Measurements from ENCODE around the gene SNRNP27. TPM values are rescaled to one million over a fixed set of nuclear protein-coding genes. Genes with fewer than 3 reads are reported as not detected.

SNRNP27 gene
- 80.0 and 87.6 TPM in 2 replicates for total RNA-seq (2014; rRNA removed; shearing (Covaris generic); ENCODE audit: low replicate concordance)

GRCh38 chr2:69893684-69894551 lies at the start of gene SNRNP27:
SNRNP27 (plus strand) TSS chr2:69893956; CDS start chr2:69893985, 29 bp downstream.
- Histone ChIP-seq H3K79me2 (ENCODE audit: low read length) (peaks cover 55% of the 10 kb centered on the region), H3K9ac (ENCODE audit: low read length) (peak within 1 kb of the TSS; percentile 76), H3K9me3 (ENCODE audit: low read length) (peaks cover 4% of the 10 kb centered on the region; the same call in 1 of the 2 replicates), H3K27ac (ENCODE audit: low read length) (no peak within 1 kb of the TSS), H3K36me3 (ENCODE audit: insufficient read depth, low read length) (peaks cover 30% of the 10 kb centered on the region), H3K4me1 (ENCODE audit: low read length) (peaks cover 52% of the 10 kb centered on the region), H2AFZ (ENCODE audit: low read length) (peak within 1 kb of the TSS; percentile 78), H4K20me1 (ENCODE audit: insufficient read depth, low read depth, low read length) (peaks cover 7% of the 10 kb centered on the region; the same call in 1 of the 2 replicates), H3K4me2 (ENCODE audit: low read depth, low read length, poor library complexity, severe bottlenecking) (peak within 1 kb of the TSS; percentile 86), H3K27me3 (ENCODE audit: low read length) (no peaks in the 10 kb centered on the region), H3K9me2 (replicated peaks; ENCODE audit: insufficient read depth, low read length) (no peaks in the 10 kb centered on the region), H3K4me3 (ENCODE audit: low read length) (peak within 1 kb of the TSS; percentile 88)
- DNase-seq = peak; percentile 97

DNA sequence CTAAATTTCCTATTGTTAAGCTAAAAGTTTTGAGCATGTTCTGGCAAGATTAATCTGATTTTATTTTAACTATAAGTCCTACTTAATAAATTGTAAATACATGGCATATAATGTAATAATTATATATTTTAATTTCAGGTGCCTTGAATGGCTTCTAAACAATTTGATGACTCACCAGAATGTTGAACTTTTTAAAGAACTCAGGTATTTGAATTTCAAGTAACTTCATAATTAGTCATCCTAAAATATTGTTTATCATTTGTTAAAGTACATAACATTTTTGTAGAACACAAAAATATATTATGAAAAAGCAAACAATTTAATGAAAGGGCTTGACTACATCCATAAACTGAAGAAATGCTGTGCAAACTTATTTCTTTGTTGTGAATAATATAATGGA lies 49.8 kb upstream of the SNRNP27 start:
- DNase-seq = no peak
- Histone ChIP-seq H3K36me3 (ENCODE audit: insufficient read depth, low read length) (peaks cover 75% of the 10 kb centered on the region), H3K9me2 (replicated peaks; ENCODE audit: insufficient read depth, low read length) (no peaks in the 10 kb centered on the region), H3K4me2 (ENCODE audit: low read depth, low read length, poor library complexity, severe bottlenecking) (no peak overlapping the region), H3K27ac (ENCODE audit: low read length) (no peak overlapping the region), H3K9me3 (ENCODE audit: low read length) (no peaks in the 10 kb centered on the region), H3K4me1 (ENCODE audit: low read length) (no peaks in the 10 kb centered on the region), H4K20me1 (ENCODE audit: insufficient read depth, low read depth, low read length) (no peaks in the 10 kb centered on the region), H3K9ac (ENCODE audit: low read length) (no peak overlapping the region), H3K4me3 (ENCODE audit: low read length) (no peak overlapping the region), H3K27me3 (ENCODE audit: low read length) (no peaks in the 10 kb centered on the region), H2AFZ (ENCODE audit: low read length) (no peak overlapping the region), H3K79me2 (ENCODE audit: low read length) (peaks cover 68% of the 10 kb centered on the region)

- Histone ChIP-seq H2AFZ (ENCODE audit: low read length) (no peak overlapping the region), H3K4me1 (ENCODE audit: low read length) (no peaks in the 10 kb centered on the region), H3K27ac (ENCODE audit: low read length) (no peak overlapping the region), H3K9me3 (ENCODE audit: low read length) (no peaks in the 10 kb centered on the region), H3K9ac (ENCODE audit: low read length) (no peak overlapping the region), H3K4me2 (ENCODE audit: low read depth, low read length, poor library complexity, severe bottlenecking) (no peak overlapping the region), H3K27me3 (ENCODE audit: low read length) (no peaks in the 10 kb centered on the region), H3K9me2 (replicated peaks; ENCODE audit: insufficient read depth, low read length) (no peaks in the 10 kb centered on the region), H4K20me1 (ENCODE audit: insufficient read depth, low read depth, low read length) (no peaks in the 10 kb centered on the region), H3K79me2 (ENCODE audit: low read length) (peaks cover 66% of the 10 kb centered on the region), H3K36me3 (ENCODE audit: insufficient read depth, low read length) (peaks cover 74% of the 10 kb centered on the region), H3K4me3 (ENCODE audit: low read length) (no peak overlapping the region)
- DNase-seq = no peak
Observed at GRCh38 chr2:69844560-69844959, 49.2 kb upstream of the SNRNP27 start.

- no peak overlapping the region for H2AFZ ChIP-seq (ENCODE audit: low read length)
- H3K9me3 ChIP-seq (ENCODE audit: low read length) = no peaks in the 10 kb centered on the region
- H3K9ac ChIP-seq (ENCODE audit: low read length) = no peak overlapping the region
- DNase-seq = no peak
- H3K79me2 ChIP-seq (ENCODE audit: low read length) = peaks cover 68% of the 10 kb centered on the region
- no peaks in the 10 kb centered on the region for H3K9me2 ChIP-seq (replicated peaks; ENCODE audit: insufficient read depth, low read length)
- no peak overlapping the region for H3K27ac ChIP-seq (ENCODE audit: low read length)
- H3K27me3 ChIP-seq (ENCODE audit: low read length) = no peaks in the 10 kb centered on the region
- H4K20me1 ChIP-seq (ENCODE audit: insufficient read depth, low read depth, low read length) = no peaks in the 10 kb centered on the region
- H3K4me3 ChIP-seq (ENCODE audit: low read length) = no peak overlapping the region
- peaks cover 77% of the 10 kb centered on the region for H3K36me3 ChIP-seq (ENCODE audit: insufficient read depth, low read length)
- H3K4me1 ChIP-seq (ENCODE audit: low read length) = no peaks in the 10 kb centered on the region
- H3K4me2 ChIP-seq (ENCODE audit: low read depth, low read length, poor library complexity, severe bottlenecking) = no peak overlapping the region
Observed at GRCh38 chr2:69846182-69847067, 47.3 kb upstream of the SNRNP27 start.

GRCh38 chr2:69847068-69847828 lies 46.5 kb upstream of the SNRNP27 start:
- no peak overlapping the region for H3K4me2 ChIP-seq (ENCODE audit: low read depth, low read length, poor library complexity, severe bottlenecking)
- no peaks in the 10 kb centered on the region for H3K9me2 ChIP-seq (replicated peaks; ENCODE audit: insufficient read depth, low read length)
- H3K27me3 ChIP-seq (ENCODE audit: low read length) = no peaks in the 10 kb centered on the region
- H3K4me1 ChIP-seq (ENCODE audit: low read length) = no peaks in the 10 kb centered on the region
- H3K27ac ChIP-seq (ENCODE audit: low read length) = no peak overlapping the region
- H3K9ac ChIP-seq (ENCODE audit: low read length) = no peak overlapping the region
- no peak overlapping the region for H3K4me3 ChIP-seq (ENCODE audit: low read length)
- H4K20me1 ChIP-seq (ENCODE audit: insufficient read depth, low read depth, low read length) = no peaks in the 10 kb centered on the region
- peaks cover 61% of the 10 kb centered on the region for H3K79me2 ChIP-seq (ENCODE audit: low read length)
- H3K36me3 ChIP-seq (ENCODE audit: insufficient read depth, low read length) = peaks cover 68% of the 10 kb centered on the region
- no peaks in the 10 kb centered on the region for H3K9me3 ChIP-seq (ENCODE audit: low read length)
- no peak overlapping the region for H2AFZ ChIP-seq (ENCODE audit: low read length)
- no peak for DNase-seq

DNA sequence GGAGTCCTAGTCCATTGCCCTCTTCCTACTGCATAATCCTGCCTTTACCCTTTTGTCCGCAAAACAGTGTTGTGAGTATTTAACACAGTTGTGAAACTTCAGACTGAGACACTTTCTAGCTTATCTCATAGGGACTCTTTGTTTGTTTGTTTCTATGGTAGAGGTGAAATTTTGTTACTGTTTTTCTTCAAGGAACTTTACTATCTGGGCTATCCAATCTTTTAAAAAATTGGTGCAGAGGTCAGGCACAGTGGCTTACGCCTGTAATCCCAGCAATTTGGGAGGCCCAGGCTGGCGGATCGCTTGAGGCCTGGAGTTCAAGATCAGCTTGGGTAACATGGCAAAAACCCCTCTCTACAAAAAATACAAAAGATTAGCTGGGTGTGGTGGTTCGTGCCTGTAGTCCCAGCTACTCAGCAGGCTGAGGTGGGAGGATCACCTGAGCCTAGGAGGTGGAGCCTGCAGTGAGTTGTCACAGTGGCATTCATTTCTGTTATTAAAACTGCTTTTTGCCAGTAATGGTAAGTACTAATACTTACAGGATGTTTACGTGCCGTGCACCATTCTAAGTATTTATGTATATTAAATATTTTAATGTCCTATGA lies 45.5 kb upstream of the SNRNP27 start:
- H3K9me2 ChIP-seq (replicated peaks; ENCODE audit: insufficient read depth, low read length) = no peaks in the 10 kb centered on the region
- peaks cover 60% of the 10 kb centered on the region for H3K79me2 ChIP-seq (ENCODE audit: low read length)
- no peaks in the 10 kb centered on the region for H4K20me1 ChIP-seq (ENCODE audit: insufficient read depth, low read depth, low read length)
- H3K4me3 ChIP-seq (ENCODE audit: low read length) = no peak overlapping the region
- no peak overlapping the region for H2AFZ ChIP-seq (ENCODE audit: low read length)
- no peak overlapping the region for H3K27ac ChIP-seq (ENCODE audit: low read length)
- H3K36me3 ChIP-seq (ENCODE audit: insufficient read depth, low read length) = peaks cover 69% of the 10 kb centered on the region
- H3K9ac ChIP-seq (ENCODE audit: low read length) = no peak overlapping the region
- no peaks in the 10 kb centered on the region for H3K27me3 ChIP-seq (ENCODE audit: low read length)
- H3K4me2 ChIP-seq (ENCODE audit: low read depth, low read length, poor library complexity, severe bottlenecking) = no peak overlapping the region
- H3K4me1 ChIP-seq (ENCODE audit: low read length) = no peaks in the 10 kb centered on the region
- no peak for DNase-seq
- no peaks in the 10 kb centered on the region for H3K9me3 ChIP-seq (ENCODE audit: low read length)

DNA sequence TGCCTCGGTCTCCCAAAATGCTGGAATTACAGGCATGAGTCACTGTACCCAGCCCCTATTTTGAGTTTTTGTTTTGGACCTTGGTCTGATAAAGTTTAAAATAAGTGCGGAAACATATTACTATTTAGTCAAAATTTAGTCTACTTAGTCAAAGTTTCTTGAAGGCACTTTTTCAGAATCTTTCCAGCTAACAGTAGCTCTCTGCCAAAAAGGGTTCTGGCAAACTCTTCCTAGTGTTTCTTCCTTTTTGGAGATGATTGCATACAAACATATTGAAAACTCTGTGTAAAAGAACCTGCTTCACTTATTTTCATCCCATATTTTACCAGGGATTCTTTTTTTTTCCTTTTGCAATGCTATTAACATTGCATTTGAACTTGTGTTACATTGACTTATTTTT lies 35.5 kb upstream of the SNRNP27 start:
- Histone ChIP-seq H3K4me1 (ENCODE audit: low read length) (no peaks in the 10 kb centered on the region), H3K27me3 (ENCODE audit: low read length) (no peaks in the 10 kb centered on the region), H3K36me3 (ENCODE audit: insufficient read depth, low read length) (peaks cover 32% of the 10 kb centered on the region; the same call in 1 of the 2 replicates), H2AFZ (ENCODE audit: low read length) (no peak overlapping the region), H3K4me2 (ENCODE audit: low read depth, low read length, poor library complexity, severe bottlenecking) (no peak overlapping the region), H3K79me2 (ENCODE audit: low read length) (peaks cover 46% of the 10 kb centered on the region), H3K9ac (ENCODE audit: low read length) (no peak overlapping the region), H3K27ac (ENCODE audit: low read length) (no peak overlapping the region), H4K20me1 (ENCODE audit: insufficient read depth, low read depth, low read length) (no peaks in the 10 kb centered on the region), H3K4me3 (ENCODE audit: low read length) (no peak overlapping the region), H3K9me3 (ENCODE audit: low read length) (no peaks in the 10 kb centered on the region), H3K9me2 (replicated peaks; ENCODE audit: insufficient read depth, low read length) (no peaks in the 10 kb centered on the region)
- DNase-seq = no peak
